H1 (cell line): ENCODE results near the gene CTBP2. TPM values are rescaled to one million over a fixed set of nuclear protein-coding genes. Genes with fewer than 3 reads are reported as not detected.

Experiments used
- BCL11A ChIP-seq, 2 experiments: IDR thresholded peaks; one replicate each; pipeline ENCODE4 v1.6.1; 2011; ENCODE audit warnings: low read depth in 2 of 2, low read length in 2 of 2, mild to moderate bottlenecking in 2 of 2
- JUND ChIP-seq: IDR thresholded peaks from 2 replicates; pipeline ENCODE4 v1.6.1; 2011; ENCODE audit warnings: mild to moderate bottlenecking, improper control_type of control experiment, low read length
- KDM4A ChIP-seq: IDR thresholded peaks from one replicate; pipeline ENCODE4 v1.7.1; 2012; ENCODE audit warnings: low read depth, mild to moderate bottlenecking, moderate library complexity, low read length, inconsistent platforms; ENCODE audit not compliant: severe bottlenecking
- POLR2A ChIP-seq, 2 experiments: IDR thresholded peaks; 1 replicate in 1 of 2; 2 replicates in 1 of 2; pipeline ENCODE4 v1.6.1; 2011; ENCODE audit warnings: low read depth in 2 of 2, low read length in 2 of 2, mild to moderate bottlenecking in 2 of 2; ENCODE audit errors: control extremely low read depth in 1 of 2
- RAD21 ChIP-seq, 2 experiments: IDR thresholded peaks in 1 of 2; conservative IDR thresholded peaks in 1 of 2; 2 replicates each; pipeline ENCODE4 v1.6.1; 2011; ENCODE audit warnings: low read depth in 2 of 2, low read length in 2 of 2, improper control_type of control experiment in 1 of 2, inconsistent platforms in 1 of 2, mild to moderate bottlenecking in 1 of 2, moderate library complexity in 1 of 2
- SIX5 ChIP-seq: IDR thresholded peaks from 2 replicates; pipeline ENCODE4 v1.6.1; 2011; ENCODE audit warnings: mild to moderate bottlenecking, low read depth, low read length
- SP1 ChIP-seq: IDR thresholded peaks from 2 replicates; pipeline ENCODE4 v1.6.1; 2011; ENCODE audit warnings: low read depth, low read length
- TAF7 ChIP-seq: optimal IDR thresholded peaks from 2 replicates; pipeline ENCODE3; 2011; ENCODE audit warnings: low read depth, mild to moderate bottlenecking, inconsistent platforms, low read length, moderate library complexity, borderline replicate concordance
- ZNF274 ChIP-seq: IDR thresholded peaks from 2 replicates; pipeline ENCODE4 v1.7.0; 2012; ENCODE audit warnings: low read length, borderline replicate concordance; ENCODE audit errors: extremely low read depth
- polyA plus RNA-seq, 7 experiments: library from polyadenylated mRNA; depleted of rRNA in 3 of 7; stranded (reverse) in 5 of 7; unstranded in 2 of 7; fragments of >200 nt in 5 of 7; fragments of 200-250 nt in 2 of 7; gene quantifications; 1 replicate in 5 of 7; 2 replicates in 1 of 7; 4 replicates in 1 of 7; pipeline versions ENCODE4 v1.2.1 to v1.2.3, GENCODE V29; 2011 to 2013; ENCODE audit warnings: missing spikeins in 2 of 7, mixed read lengths in 2 of 7
- total RNA-seq: library from RNA; stranded (reverse); fragmentation: NEBNext Ultra II Directional; extraction: Animal tissue kit (Norgen Biotek cat#: 25700); gene quantifications from 2 replicates; pipeline ENCODE4 v1.2.1, GENCODE V29; 2021
- TF ChIP-seq, protein P1 (sequence below): fragments of 300-600 bp; sonication (generic); IDR thresholded peaks from 2 replicates; pipeline ENCODE4 v1.7.1; 2012; ENCODE audit warnings: low read length, moderate library complexity, mild to moderate bottlenecking, inconsistent platforms; ENCODE audit not compliant: insufficient replicate concordance
- TF ChIP-seq, protein P2 (sequence below): IDR thresholded peaks from 2 replicates; pipeline ENCODE4 v1.6.1; 2012; ENCODE audit warnings: inconsistent platforms

Gene CTBP2
- total and polyA plus RNA-seq, 2 of the 8 experiments (the other 6 are each of a cell fraction or from before 2014, with no cell fraction given) = 208 to 221 TPM

- TF ChIP-seq, protein P1, sequence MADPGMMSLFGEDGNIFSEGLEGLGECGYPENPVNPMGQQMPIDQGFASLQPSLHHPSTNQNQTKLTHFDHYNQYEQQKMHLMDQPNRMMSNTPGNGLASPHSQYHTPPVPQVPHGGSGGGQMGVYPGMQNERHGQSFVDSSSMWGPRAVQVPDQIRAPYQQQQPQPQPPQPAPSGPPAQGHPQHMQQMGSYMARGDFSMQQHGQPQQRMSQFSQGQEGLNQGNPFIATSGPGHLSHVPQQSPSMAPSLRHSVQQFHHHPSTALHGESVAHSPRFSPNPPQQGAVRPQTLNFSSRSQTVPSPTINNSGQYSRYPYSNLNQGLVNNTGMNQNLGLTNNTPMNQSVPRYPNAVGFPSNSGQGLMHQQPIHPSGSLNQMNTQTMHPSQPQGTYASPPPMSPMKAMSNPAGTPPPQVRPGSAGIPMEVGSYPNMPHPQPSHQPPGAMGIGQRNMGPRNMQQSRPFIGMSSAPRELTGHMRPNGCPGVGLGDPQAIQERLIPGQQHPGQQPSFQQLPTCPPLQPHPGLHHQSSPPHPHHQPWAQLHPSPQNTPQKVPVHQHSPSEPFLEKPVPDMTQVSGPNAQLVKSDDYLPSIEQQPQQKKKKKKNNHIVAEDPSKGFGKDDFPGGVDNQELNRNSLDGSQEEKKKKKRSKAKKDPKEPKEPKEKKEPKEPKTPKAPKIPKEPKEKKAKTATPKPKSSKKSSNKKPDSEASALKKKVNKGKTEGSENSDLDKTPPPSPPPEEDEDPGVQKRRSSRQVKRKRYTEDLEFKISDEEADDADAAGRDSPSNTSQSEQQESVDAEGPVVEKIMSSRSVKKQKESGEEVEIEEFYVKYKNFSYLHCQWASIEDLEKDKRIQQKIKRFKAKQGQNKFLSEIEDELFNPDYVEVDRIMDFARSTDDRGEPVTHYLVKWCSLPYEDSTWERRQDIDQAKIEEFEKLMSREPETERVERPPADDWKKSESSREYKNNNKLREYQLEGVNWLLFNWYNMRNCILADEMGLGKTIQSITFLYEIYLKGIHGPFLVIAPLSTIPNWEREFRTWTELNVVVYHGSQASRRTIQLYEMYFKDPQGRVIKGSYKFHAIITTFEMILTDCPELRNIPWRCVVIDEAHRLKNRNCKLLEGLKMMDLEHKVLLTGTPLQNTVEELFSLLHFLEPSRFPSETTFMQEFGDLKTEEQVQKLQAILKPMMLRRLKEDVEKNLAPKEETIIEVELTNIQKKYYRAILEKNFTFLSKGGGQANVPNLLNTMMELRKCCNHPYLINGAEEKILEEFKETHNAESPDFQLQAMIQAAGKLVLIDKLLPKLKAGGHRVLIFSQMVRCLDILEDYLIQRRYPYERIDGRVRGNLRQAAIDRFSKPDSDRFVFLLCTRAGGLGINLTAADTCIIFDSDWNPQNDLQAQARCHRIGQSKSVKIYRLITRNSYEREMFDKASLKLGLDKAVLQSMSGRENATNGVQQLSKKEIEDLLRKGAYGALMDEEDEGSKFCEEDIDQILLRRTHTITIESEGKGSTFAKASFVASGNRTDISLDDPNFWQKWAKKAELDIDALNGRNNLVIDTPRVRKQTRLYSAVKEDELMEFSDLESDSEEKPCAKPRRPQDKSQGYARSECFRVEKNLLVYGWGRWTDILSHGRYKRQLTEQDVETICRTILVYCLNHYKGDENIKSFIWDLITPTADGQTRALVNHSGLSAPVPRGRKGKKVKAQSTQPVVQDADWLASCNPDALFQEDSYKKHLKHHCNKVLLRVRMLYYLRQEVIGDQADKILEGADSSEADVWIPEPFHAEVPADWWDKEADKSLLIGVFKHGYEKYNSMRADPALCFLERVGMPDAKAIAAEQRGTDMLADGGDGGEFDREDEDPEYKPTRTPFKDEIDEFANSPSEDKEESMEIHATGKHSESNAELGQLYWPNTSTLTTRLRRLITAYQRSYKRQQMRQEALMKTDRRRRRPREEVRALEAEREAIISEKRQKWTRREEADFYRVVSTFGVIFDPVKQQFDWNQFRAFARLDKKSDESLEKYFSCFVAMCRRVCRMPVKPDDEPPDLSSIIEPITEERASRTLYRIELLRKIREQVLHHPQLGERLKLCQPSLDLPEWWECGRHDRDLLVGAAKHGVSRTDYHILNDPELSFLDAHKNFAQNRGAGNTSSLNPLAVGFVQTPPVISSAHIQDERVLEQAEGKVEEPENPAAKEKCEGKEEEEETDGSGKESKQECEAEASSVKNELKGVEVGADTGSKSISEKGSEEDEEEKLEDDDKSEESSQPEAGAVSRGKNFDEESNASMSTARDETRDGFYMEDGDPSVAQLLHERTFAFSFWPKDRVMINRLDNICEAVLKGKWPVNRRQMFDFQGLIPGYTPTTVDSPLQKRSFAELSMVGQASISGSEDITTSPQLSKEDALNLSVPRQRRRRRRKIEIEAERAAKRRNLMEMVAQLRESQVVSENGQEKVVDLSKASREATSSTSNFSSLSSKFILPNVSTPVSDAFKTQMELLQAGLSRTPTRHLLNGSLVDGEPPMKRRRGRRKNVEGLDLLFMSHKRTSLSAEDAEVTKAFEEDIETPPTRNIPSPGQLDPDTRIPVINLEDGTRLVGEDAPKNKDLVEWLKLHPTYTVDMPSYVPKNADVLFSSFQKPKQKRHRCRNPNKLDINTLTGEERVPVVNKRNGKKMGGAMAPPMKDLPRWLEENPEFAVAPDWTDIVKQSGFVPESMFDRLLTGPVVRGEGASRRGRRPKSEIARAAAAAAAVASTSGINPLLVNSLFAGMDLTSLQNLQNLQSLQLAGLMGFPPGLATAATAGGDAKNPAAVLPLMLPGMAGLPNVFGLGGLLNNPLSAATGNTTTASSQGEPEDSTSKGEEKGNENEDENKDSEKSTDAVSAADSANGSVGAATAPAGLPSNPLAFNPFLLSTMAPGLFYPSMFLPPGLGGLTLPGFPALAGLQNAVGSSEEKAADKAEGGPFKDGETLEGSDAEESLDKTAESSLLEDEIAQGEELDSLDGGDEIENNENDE = no peak
- TF ChIP-seq, protein P2, sequence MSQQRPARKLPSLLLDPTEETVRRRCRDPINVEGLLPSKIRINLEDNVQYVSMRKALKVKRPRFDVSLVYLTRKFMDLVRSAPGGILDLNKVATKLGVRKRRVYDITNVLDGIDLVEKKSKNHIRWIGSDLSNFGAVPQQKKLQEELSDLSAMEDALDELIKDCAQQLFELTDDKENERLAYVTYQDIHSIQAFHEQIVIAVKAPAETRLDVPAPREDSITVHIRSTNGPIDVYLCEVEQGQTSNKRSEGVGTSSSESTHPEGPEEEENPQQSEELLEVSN = no peak
- TF ChIP-seq POLR2A (IDR thresholded peaks at IDR 0.05; ENCODE audit: control extremely low read depth in 1 of 2, low read depth in 2 of 2, low read length in 2 of 2) (no peak), SIX5 (no peak), BCL11A (IDR thresholded peaks at IDR 0.05; ENCODE audit: low read depth in 2 of 2, low read length in 2 of 2) (no peak), TAF7 (no peak), RAD21 (IDR thresholded peaks at IDR 0.05 in 1 of 2, conservative IDR thresholded peaks at IDR 0.05 in 1 of 2; ENCODE audit: low read depth in 2 of 2, low read length in 2 of 2) (no peak), SP1 (no peak), JUND (no peak), KDM4A (no peak), ZNF274 (no peak)
Observed at GRCh38 chr10:124993345-124993708, 167.0 kb downstream of the CTBP2 start (continued).
